Hematopoietic multipotent progenitor cell treated with erythropoietin and hydrocortisone succinate and interleukin-3 and kit ligand, for 15 days (in vitro differentiated cells): ENCODE data around the gene EFNA4.
A peak's percentile ranks its signal among the peaks of the same experiment; 100 is the strongest.
"Not testable (repeated sequence)": the region's sequence is repeated elsewhere in the genome, so short reads cannot be mapped to it uniquely, and the experiment has no call there.

Source experiments
- DNase-seq: peaks from one replicate; pipeline ENCODE4 v3.0.0-alpha.2; 2015; ENCODE audit warnings: low spot score

The EFNA4 gene

DNA sequence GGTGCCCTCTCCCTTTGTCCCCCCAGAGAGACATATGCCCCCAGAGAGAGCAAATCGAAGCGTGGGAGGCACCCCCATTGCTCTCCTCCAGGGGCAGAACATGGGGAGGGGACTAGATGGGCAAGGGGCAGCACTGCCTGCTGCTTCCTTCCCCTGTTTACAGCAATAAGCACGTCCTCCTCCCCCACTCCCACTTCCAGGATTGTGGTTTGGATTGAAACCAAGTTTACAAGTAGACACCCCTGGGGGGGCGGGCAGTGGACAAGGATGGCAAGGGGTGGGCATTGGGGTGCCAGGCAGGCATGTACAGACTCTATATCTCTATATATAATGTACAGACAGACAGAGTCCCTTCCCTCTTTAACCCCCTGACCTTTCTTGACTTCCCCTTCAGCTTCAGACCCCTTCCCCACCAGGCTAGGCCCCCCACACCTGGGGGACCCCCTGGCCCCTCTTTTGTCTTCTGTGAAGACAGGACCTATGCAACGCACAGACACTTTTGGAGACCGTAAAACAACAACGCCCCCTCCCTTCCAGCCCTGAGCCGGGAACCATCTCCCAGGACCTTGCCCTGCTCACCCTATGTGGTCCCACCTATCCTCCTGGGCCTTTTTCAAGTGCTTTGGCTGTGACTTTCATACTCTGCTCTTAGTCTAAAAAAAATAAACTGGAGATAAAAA is 23.5 kb downstream of the EFNA4 start:
- no peak for DNase-seq

DNA sequence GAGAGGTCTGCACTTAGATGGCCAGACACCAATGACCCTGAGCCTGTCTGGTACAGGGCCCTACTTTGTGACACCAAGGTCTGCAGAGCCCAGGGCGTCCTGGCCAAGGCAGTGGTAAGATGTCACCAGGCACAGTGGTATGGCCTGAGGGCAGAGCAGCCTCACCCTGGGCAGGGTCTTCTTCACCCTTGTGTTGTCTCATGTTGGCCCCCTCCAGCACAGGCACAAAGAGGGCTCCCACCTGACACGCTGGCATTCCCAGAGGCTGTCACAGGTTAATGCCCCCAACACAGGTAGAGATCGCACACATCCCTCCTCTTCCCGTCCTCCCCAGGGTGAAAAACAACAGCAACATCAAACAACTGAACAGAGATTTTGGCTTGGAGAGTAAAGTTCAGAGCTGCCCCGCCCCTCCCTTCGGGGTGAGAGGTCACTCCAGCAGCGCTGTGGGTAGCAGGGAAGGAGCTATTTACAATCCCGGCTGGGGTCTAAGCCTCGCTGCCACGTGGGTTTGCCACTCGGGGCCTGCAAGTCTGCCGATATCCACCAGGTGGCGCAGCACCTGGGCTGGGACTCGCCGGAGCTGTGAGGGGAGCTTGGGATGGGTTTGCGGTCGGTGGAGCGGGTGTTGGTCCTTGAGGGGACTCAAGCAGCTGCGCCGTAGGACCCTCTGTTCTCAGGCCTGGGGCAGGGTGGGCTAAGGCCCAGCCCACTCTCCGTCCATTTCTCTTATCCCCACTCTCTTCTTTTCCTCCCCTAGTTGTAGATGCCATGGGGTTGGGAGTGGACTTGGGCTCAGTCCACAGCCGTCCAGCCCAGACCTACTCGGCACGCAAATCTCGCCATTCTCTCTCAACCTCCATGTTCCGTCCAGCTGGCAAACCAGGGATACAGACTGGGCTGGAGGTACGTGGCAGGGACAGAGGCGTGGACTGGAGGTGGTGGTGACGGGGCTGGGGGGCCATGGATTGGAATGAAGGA is 27.8 kb downstream of the EFNA4 start:
- DNase-seq = peak; percentile 81

DNA sequence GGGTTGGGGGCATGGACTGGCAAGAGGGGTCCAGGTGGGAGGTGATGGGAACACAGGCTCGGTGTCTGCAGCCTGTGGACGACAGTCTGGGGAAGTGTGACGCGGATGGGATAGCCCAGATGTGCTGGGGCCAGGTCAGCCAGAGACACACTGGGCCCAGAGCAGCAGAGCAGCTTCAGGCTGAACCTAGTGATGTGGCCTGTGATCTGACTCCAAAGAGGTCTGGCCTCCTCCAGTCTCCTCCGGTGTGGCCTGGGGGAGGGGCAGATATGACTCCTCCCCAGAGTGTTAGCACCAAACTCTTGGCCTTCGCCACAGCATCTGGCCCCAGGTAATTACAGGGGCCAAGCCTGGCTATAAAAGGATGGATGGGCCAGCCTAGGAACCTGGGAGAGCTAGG is 28.6 kb downstream of the EFNA4 start:
- no peak for DNase-seq

DNA sequence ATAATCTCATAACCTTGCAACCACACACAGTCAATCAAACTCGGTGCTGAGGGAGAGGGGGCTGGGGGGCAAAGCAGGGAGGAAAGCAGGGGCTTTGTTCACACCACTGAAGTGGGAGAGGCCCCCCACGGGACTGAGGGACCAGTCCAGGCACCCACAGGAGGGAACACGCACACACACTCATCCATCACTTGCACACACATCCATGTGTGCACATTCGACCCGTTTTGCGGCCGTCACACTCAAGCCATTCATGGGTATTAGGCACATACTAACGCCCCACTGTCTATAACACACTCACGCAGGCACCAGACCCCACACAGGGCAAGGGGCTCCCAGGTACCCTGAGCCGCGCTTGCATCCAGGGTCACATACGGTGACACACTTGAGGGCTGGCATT is 29.1 kb downstream of the EFNA4 start:
- DNase-seq = no peak

DNA sequence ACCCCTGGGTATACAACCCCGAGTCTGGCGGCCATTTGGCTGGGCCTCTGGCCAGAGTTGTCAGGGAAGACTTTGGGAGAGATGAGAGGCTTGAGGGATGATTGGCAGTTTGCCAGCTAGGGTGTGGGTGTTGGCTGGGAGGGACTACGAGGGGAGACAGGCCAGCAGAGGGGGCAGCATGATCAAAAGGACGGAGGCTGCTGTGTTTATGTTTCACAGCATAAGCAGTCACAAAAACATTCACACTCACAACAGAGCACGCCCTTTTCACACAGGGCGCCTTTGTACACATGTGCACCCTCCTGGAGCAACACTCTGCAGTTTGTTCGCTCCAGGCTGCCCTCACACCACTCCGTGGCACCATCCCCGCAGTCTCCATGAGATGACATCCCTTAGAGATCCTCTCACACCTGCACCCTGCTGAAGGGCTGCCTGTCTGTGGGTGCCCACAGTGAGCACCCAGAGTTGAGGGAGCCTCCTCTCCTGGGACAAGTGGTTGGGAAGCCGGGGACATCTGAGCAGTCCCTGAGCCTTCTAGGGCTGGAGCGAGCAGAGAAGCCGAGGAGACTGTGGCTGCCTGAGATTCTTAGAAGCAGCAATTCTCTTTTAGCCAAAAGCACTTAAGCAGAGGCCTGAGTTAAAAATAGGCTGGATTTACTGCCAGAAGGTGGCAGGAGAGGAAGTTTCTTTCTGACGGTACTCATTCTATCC is 30.5 kb downstream of the EFNA4 start:
- peak; percentile 38 for DNase-seq

DNA sequence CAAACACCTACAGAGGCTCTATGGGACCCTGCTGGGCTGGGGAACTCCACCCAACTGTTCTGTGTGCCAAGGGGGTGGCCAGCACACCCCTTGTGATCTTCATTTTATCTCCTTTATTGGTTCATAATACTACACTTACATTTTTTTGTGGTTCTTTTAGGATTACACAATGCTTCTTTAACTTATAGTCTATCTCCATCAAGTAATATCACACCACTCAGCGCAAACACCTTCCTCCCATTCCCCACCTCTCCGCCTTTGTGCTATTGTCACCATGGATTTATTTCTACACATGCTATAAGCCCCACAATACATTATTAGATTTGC is 31.0 kb downstream of the EFNA4 start:
- DNase-seq = no peak

DNA sequence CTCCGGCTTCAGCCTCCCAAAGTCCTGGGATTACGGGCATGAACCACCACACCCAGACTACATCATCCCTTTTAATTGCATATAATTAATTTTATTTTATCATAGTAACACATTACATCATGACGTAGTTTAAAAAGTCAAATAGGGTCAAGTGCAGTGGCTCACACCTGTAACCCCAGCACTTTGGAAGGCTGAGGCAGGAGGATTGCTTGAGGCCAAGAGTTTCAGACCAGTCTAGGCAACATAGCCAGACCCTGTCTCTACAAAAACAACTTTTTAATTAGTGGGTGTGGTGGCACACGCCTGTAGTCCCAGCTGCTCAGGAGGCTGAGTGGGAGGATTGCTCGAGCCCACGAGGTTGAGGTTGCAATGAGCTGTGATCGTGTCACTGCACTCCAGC is 35.8 kb downstream of the EFNA4 start:
- DNase-seq = no peak

DNA sequence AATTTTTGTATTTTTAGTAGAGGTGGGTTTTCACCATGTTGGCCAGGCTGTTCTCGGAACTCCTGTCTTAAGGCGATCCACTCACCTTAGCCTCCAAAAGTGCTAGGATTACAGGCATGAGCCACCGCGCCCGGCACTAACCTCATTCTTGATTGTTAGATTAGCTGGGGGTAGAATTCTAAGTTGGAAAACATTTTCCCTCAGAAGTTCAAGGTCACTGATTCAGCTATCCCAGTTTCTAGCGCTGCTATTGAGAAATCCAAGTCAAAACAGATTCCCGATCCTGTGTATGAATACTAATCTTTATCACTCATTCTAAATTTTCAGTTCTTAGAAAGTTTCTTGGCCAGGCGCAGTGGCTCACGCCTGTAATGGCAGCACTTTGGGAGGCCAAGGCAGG is 39.8 kb downstream of the EFNA4 start:
- no peak for DNase-seq

DNA sequence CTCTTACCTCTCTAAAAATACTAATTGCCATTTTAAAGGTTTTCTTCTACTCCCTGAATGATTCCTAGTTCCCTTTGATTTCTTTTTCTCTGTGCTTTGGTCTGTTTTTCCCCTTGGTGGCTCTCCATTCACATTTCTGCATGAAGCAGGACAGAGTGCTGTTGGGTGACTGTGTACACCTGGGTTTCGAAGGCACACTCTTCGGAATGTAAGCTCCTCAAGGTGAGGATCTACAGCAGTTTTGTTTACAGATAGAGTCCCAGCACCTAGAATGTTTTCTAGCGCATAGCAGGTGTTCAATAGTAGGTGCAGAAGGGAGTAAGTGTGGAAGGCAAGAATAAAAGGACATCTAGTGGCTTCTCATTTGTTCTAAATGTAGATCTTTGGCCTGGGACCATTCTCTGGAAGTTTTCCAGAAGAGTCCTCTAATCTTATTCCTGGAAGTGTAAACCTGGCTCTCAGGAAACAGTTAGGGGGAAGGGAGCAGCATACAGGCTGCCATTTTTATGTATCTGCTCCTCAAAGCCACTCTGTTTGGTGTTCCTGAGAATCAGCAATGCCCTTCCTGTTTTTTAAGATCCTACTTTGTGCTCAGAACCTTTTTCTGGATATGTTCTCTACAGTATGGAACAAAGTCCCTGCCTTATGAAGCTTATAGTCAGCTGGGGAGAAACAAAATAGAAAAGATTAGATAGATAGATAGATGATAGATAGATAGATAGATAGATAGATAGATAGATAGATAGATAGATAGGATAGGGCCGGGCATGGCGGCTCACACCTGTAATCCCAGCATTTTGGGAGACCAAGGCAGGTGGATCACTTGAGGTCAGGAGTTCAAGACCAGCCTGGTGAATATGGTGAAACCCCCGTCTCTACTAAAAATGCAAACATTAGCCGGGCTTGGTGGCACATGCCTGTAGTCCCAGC is 41.3 kb downstream of the EFNA4 start:
- no peak for DNase-seq

DNA sequence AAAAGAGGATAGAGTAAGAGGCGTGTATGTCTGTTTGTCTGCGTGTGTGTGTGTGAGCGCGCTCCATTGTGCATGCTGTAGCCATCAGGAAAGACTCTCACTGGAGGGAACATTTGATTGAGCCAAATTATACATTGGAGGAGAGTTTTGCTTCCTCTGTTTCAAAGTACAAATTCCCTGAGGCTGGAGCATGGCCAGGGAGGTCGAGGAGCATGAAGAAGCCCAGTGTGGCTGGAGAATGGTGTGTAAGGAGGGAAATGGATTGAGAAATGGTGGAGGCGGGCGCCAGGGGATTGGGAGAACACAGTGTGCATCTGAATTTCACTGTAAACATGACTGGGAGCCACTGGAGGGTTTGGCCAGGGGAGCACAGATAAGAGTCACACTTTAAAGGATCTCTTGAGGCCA is 42.1 kb downstream of the EFNA4 start:
- no peak for DNase-seq

DNA sequence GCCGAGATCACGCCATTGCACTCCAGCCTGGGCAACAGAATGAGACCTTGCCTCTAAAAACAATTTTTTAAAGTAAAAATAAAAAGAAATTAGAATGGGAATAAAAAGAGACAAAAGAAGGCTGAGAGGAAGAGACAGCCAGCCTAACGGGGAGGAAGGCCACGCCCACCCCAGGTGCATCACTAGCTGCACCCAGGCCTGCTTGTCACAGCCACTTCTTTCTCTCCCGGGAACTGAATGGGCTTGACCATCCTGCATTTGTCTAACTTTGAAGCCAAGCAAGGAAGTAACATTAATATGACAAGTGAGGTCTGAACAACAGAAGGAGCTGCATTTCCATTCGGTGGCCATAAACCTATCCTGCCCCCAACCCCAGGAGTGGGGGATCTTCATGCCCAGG is 43.3 kb downstream of the EFNA4 start:
- DNase-seq = no peak

DNA sequence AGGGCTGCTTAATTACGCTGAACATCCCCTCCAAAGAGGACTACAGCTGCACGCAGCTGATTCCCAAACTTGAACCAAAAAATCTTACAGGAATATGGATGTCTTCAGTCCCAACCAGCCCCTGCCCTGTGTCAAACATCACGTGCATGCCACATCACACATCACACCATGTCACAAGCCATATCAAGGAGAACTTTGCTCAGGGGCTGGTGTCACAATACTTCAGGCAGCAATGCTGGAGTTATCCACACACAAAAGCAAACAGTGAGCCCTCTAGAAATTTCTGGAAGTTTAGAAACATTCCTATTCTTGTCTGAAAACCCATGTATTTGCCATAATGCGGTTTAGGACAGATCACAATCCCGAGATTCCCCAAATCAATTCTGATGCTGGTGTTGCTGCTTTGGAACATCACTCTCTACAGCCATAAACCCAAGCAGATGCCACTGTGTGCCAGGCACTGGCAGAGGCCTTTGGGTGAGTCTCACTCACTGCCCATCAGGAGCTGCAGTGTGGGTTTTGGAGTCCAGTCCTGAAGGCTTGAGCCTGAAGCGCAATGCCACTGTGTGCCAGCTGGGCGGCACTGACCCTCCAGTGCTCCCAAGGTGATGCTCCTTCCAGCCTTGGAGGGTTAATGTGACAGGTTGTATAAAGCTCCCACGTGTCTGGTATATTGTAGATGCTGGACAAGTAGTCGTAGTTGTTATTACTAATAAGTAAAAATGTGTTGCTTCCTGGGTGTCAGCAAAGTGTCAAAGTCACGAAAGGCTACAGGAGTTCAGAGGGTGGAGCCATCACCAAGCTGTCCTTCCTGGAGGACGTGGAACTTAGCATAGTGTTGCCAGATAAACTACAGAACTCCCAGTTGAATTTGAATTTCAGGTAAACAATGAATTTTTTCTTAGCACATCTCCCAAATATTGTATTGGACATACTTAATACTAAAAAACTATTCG is 44.0 kb downstream of the EFNA4 start:
- no peak for DNase-seq

DNA sequence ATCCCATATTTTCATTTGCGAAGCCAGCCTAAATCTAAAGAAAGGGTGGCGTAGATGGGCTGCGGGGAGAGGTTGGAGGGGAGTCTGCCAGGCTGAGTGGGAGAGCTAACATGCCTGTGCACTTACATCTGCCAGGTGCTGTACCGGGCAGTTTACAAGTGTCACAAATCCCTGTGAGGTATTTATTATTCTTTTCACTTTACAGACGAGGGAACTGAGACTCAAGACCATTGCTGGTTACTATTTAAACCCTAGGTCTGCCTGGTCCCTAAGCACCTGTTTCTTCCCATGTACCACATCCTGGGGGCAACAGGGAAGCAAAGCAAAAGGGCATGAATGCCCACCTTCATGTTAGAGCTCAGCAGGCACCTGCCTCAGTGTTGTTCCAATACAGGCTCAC is 44.8 kb downstream of the EFNA4 start:
- no peak for DNase-seq

DNA sequence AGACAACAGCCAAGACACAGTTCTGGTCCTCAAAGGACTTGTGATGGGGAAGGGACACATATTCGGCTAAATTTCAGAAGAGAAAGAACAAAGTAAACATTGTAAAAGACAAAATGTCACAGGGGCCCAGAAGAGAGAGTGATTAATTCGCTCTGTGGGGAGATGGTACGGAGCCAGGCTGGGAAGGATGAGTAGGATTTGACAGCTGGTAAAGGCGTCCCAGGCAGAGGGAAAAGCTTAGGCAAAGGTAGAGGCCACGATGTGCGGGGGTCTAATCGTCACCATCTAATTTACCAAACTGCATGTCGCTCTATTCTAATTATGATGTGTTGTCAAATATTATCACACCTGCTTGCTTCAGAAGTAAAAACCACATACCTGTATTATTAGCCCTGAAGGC is 46.8 kb downstream of the EFNA4 start:
- no peak for DNase-seq

DNA sequence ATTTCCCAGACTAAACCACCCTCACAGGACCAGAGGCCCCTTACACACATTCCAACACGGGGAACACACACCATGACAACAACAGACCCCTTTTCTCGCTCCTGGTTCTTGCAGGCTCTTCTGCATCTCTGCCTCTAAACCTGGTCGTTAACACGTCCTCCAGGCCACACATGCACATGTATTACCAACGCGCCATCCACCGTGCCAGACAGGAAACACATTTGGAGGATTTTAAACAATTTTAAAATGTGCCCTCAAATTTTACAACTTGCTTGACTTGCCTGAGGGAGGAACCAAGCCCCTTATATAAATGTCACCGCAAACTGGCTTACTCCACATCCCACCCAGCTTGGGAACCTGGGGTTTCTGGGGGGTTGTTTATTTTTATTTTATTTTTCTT is 47.3 kb downstream of the EFNA4 start:
- no peak for DNase-seq

DNA sequence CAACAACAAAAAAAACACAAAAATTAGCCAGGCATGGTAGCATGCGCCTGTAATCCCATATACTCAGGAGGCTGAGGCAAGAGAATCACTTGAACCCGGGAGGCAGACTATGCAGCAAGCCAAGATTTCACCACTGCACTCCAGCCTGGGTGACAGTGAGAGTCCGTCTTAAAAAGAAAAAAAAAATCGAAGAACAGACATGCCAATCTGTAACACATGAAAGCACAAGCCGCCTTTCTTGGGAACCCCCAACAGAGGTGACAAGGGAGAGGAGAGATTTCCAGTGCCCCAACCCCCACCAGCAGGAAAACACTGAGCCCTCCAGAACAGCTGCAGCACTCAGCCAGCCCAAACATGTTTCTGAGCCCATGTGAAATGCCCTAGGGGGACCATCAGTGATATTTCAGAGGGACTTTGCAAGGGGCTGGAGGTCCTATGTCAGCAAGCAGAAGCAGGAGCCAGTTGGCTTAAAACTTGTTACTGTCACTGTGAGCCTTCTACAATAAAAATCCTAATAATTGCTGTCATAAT is 50.0 kb downstream of the EFNA4 start:
- DNase-seq = no peak

DNA sequence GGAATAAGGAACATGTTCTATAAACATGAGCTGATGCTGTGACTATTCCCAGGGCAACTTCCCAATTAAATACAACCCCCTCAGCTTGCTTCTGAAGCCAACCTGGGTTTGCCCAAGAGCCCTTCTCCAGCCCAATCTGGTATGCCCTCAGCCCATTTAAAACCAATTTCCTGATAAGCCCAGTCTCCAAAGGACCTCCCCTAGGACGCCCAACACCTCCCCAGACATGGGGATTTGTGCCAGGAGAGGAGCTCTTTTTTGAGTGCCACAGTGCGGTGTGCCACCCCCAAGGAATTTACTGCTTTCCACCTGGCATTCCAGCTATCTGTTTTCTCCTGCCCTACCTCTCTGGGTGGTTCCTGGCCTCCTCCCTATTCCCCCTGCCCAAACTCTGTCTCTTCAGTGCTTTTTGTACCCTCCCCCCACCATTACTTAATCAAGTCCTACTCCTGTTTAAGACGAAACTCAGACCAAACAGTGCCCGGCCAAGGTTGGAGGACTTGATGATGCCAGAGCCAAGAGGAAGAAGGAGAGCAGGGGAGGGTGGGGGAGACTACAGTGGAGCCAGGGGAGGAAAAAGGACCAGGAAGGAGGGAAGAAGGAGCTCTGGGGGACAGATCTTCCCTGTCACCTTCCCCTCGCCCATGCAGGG is 52.7 kb downstream of the EFNA4 start:
- DNase-seq = no peak

DNA sequence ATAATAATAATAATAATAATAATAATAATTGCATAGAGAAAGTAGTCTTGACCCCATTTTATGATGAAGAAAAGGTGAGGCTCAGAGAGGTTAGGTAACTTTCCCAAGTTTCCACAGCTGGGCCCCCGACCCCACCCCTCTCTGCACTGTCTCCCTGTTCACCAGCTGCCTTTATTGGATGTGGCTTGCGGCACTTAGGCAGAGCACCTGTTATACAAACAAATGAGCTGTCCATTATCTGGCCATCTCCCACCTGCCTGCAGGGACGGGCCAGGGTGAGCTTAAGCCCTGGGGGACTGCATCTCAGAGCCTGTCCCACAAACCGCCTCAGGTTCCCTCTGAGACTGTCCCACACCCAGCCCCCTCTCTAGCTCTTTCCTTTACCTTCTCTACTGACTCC is 54.1 kb downstream of the EFNA4 start:
- DNase-seq = no peak

DNA sequence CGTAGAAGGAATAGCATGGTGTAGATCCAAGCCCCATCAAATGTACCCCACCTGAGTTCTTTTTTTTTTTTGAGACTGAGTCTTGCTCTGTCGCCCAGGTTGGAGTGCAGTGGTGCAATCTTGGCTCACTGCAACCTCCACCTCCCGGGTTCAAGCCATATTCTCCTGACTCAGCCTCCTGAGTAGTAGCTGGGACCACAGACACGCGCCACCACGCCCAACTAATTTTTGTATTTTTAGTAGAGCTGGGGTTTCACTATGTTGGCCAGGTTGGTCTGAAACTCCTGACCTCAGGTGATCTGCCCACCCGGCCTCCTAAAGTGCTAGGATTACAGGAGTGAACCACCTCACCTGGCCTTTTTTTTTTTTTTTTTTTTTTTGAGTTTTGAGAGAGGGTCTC is 54.5 kb downstream of the EFNA4 start:
- DNase-seq = not testable (repeated sequence)
